Effector memory CD4-positive, alpha-beta T cell (primary cell): ENCODE measurements around the gene BRD4.
A peak's percentile ranks its signal among the peaks of the same experiment; 100 is the strongest.

Experiments used
- DNase-seq, 3 donors: peaks; one replicate each; pipeline ENCODE4 v3.0.0-alpha.2; 2020
- H3K27ac ChIP-seq: 2 replicates; pipeline ENCODE4 v1.7.0; 2013; ENCODE audit warnings: mild to moderate bottlenecking, low read length, moderate library complexity; ENCODE audit not compliant: insufficient read depth, poor library complexity, severe bottlenecking
- H3K27me3 ChIP-seq: replicated peaks from 2 replicates; pipeline ENCODE4 v1.7.0; 2013; ENCODE audit warnings: mild to moderate bottlenecking, low read length; ENCODE audit not compliant: insufficient read depth, control insufficient read depth, poor library complexity, severe bottlenecking
- H3K36me3 ChIP-seq: 2 replicates; pipeline ENCODE4 v1.7.0; 2013; ENCODE audit warnings: mild to moderate bottlenecking, low read length, moderate library complexity; ENCODE audit not compliant: control insufficient read depth, insufficient read depth
- H3K4me1 ChIP-seq: 2 replicates; pipeline ENCODE4 v1.7.0; 2013; ENCODE audit warnings: low read length, mild to moderate bottlenecking; ENCODE audit not compliant: control insufficient read depth, insufficient read depth, poor library complexity, severe bottlenecking
- H3K4me3 ChIP-seq: 2 replicates; pipeline ENCODE4 v1.7.0; 2013; ENCODE audit warnings: low read length, low read depth, mild to moderate bottlenecking; ENCODE audit not compliant: insufficient read depth, poor library complexity, severe bottlenecking
- H3K9me3 ChIP-seq: 2 replicates; pipeline ENCODE4 v1.7.0; 2013; ENCODE audit warnings: mild to moderate bottlenecking, low read length, moderate library complexity; ENCODE audit not compliant: control insufficient read depth

Gene BRD4

DNA sequence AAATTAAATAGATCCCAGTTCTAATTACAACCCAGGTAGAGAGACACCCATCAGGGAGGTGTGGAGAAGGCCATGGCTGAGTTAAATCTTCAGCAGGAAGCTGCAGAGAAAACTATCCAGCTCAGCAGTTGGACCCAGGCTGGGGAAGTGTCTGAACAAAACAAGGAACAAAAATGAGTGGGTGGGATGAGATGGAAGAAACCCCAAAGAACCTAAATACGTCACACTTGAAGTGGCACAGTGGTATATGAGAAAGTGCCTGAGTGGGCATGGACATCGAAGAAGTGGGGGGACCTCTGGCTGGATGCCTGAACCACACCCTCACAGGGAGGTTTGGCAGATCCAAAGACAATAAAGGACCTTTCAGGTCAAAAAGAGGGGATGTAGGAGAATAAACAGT, 96.6 kb downstream of the BRD4 start:
- peaks cover 12% of the 10 kb centered on the region for H3K27me3 ChIP-seq
- H3K27ac ChIP-seq, result no peak overlapping the region
- peaks cover 39% of the 10 kb centered on the region for H3K36me3 ChIP-seq
- no peak overlapping the region for H3K4me3 ChIP-seq
- H3K9me3 ChIP-seq, result no peaks in the 10 kb centered on the region
- DNase-seq, result no peak
- peaks cover 9% of the 10 kb centered on the region for H3K4me1 ChIP-seq

- no peaks in the 10 kb centered on the region for H3K9me3 ChIP-seq
- peaks cover 27% of the 10 kb centered on the region for H3K36me3 ChIP-seq
- peaks cover 12% of the 10 kb centered on the region for H3K27me3 ChIP-seq
These were observed 97.8 kb downstream of the BRD4 start for GRCh38 chr19:15234431-15235130.

GRCh38 chr19:15231271-15231670, 101.1 kb downstream of the BRD4 start:
- no peaks in the 10 kb centered on the region for H3K9me3 ChIP-seq

More at GRCh38 chr19:15234431-15235130, 97.8 kb downstream of the BRD4 start:
- Histone ChIP-seq H3K4me1 (peaks cover 9% of the 10 kb centered on the region), H3K4me3 (no peak overlapping the region), H3K27ac (no peak overlapping the region)
- DNase-seq, result no peak

DNA sequence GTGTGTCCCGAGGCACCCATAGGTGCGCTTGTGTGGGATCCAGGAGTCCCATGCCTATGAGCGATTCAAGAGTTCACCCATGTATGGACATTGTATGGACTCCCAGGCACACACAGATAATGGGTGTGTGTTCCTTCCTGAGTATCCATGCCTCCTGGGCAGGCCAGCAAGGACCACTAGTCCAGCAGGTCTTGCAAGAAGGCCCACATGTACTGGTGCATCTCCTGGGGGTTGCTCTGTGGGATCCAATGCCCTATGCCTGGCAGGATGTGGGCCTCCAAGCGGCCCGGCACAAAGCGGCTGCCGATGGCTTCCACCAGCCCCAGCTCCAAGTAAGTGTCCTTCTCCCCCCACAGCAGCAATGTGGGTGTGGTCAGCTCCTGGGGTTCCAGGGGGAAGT, 105.1 kb downstream of the BRD4 start:
- H3K36me3 ChIP-seq, result no peaks in the 10 kb centered on the region
- H3K4me3 ChIP-seq, result no peak overlapping the region
- no peaks in the 10 kb centered on the region for H3K9me3 ChIP-seq
- DNase-seq, result no peak
- peaks cover 31% of the 10 kb centered on the region for H3K27me3 ChIP-seq
- H3K4me1 ChIP-seq, result peaks cover 18% of the 10 kb centered on the region
- H3K27ac ChIP-seq, result no peak overlapping the region

More at GRCh38 chr19:15231271-15231670, 101.1 kb downstream of the BRD4 start:
- Histone ChIP-seq H3K27me3 (peaks cover 12% of the 10 kb centered on the region), H3K4me3 (no peak overlapping the region), H3K36me3 (no peaks in the 10 kb centered on the region), H3K4me1 (peaks cover 9% of the 10 kb centered on the region), H3K27ac (no peak overlapping the region)
- no peak for DNase-seq

GRCh38 chr19:15225760-15226159, 106.6 kb downstream of the BRD4 start:
- DNase-seq, result no peak
- peaks cover 20% of the 10 kb centered on the region for H3K27me3 ChIP-seq
- no peak overlapping the region for H3K4me3 ChIP-seq
- H3K36me3 ChIP-seq, result no peaks in the 10 kb centered on the region
- no peaks in the 10 kb centered on the region for H3K9me3 ChIP-seq
- H3K27ac ChIP-seq, result no peak overlapping the region
- H3K4me1 ChIP-seq, result peaks cover 11% of the 10 kb centered on the region

DNA sequence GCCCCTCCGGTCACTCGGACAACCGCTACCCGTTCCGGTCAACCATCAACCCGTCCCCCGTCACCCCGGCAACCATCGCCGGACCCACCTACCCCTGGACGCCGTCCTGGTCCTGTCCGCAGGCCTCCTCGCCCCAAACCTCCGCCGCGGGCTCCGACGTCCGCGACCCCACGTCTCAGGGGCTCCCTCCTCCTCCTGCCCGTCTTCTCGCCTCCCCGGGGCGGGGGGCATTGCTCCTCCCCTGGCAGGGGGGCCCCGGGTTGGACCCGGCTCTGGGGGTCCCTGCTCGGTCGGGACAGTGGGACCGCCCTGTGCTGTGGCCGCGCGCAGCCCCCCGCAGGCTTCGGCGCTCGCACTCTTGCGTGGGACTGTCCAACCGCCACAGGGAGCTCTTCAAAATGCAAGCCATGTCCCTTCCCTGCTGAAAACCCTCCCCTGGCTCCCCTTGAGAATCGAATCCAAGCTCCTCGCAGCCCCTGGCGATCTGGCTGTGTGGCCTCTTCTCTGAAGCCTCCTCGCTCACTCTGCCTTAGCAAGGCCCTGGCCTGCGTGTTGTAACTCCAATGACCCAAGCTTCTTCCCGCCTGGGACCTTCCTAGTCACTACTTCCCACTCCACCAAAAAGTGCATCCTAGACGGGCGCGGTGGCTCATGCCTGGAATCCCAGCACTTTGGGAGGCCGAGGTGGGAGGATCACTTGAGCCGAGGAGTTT, 108.5 kb downstream of the BRD4 start:
- peaks cover 11% of the 10 kb centered on the region for H3K4me1 ChIP-seq
- no peak overlapping the region for H3K27ac ChIP-seq
- peak overlapping the region; percentile 60 for H3K4me3 ChIP-seq
- H3K27me3 ChIP-seq, result peaks cover 20% of the 10 kb centered on the region
- H3K36me3 ChIP-seq, result no peaks in the 10 kb centered on the region
- H3K9me3 ChIP-seq, result no peaks in the 10 kb centered on the region
- DNase-seq, result no peak

DNA sequence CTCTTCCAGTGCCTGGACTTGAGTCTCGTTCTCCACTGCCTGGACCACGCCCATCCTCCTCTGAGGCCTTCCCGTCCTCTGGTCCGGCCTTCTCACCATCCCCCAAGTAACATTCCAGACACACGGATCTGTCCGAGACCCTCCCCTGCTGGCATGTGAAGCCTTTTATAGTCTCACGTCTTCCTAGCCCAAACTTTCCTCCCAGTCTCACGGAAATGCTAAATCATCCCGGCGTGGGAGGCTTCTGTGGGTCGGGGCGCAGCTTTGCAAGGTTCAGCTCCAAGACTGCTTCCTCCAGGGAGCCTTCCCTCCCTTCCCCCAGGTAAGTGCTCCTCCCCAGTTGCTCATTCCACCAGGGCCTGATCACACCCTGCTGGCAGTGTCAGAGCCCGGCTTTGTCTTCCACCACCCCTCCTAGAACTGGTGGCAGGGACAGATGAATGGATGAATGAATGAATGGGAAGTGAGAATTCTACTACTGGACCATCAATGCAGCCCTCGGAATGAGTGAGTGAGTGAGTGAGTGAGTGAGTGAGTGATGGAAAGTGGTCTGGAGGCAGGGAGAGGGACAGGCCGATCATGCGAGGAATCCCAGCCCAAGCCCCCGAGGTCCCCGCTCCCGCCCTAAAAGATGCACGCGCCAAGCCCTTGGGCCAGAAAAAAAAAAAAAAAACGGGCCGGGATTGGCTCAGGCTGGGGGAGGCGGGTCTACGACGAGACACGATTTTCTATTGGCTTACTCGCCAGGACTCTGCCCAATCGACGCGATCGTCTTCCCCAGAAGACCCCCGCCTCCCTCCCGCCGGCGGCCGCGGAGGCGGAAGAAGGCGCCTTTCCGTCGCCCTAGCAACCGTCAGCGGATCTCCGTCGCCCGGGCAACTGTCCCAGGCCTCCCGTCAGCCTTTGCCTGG, 109.3 kb downstream of the BRD4 start:
- Histone ChIP-seq H3K36me3 (no peaks in the 10 kb centered on the region), H3K27ac (no peak overlapping the region), H3K4me1 (peaks cover 11% of the 10 kb centered on the region), H3K27me3 (peaks cover 20% of the 10 kb centered on the region), H3K9me3 (no peaks in the 10 kb centered on the region), H3K4me3 (peak overlapping the region; percentile 60)
- peak; percentile 40 to 54 (median 53) for DNase-seq

- Histone ChIP-seq H3K4me3 (no peak overlapping the region), H3K27ac (no peak overlapping the region), H3K4me1 (peaks cover 11% of the 10 kb centered on the region), H3K27me3 (peaks cover 20% of the 10 kb centered on the region), H3K36me3 (no peaks in the 10 kb centered on the region), H3K9me3 (no peaks in the 10 kb centered on the region)
- no peak for DNase-seq
These were observed 111.5 kb downstream of the BRD4 start for GRCh38 chr19:15220833-15221232.

GRCh38 chr19:15218501-15218900, 113.8 kb downstream of the BRD4 start:
- no peak for DNase-seq
- H3K27ac ChIP-seq, result no peak overlapping the region
- H3K4me1 ChIP-seq, result peaks cover 3% of the 10 kb centered on the region
- H3K27me3 ChIP-seq, result peaks cover 9% of the 10 kb centered on the region
- no peaks in the 10 kb centered on the region for H3K36me3 ChIP-seq
- H3K9me3 ChIP-seq, result no peaks in the 10 kb centered on the region
- no peak overlapping the region for H3K4me3 ChIP-seq
